NCI-H748 (cell line): ENCODE data around the gene GPR27.

Source experiments
- DNase-seq: peaks from one replicate; lab custom pipeline; 2025; ENCODE audit not compliant: unreplicated experiment; lab: John Stamatoyannopoulos, UW

The GPR27 gene

DNA sequence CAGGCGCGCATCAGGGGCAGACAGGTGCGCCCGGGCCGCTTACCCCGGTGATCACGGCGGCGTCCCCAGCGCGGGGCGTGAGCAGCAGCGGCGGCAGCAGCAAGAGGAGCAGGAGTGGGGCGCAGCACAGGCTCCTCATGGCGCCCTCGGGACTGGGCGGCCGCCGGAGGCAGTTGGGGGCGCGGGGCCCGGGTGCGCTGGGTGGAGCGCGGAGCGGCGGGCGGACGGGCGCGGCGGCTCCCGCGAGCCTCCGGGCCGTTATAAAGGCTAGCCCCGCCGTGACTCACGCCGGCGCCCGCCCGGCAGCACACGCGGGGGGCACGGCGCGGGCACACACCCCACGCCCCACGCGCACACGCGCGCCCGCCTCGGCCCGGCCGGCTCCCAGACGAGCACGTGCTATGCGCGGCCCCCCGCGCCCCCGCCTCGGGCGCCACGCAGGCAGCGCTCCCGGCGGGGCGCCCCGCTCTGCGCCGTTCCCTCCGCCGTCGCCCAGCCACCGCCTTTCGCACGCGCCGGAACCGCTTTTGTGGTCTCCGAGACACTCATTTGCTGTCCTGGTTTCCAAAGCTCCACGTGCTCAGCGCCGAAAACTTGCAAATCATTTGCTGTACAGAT is 31.4 kb downstream of the GPR27 start, which contains the start of gene PROK2:
Gene PROK2 (minus strand): TSS at position 235 of the 618 bp plus-strand sequence. CDS start 96 bp downstream, at position 139.
- peak; percentile 45 for DNase-seq

DNA sequence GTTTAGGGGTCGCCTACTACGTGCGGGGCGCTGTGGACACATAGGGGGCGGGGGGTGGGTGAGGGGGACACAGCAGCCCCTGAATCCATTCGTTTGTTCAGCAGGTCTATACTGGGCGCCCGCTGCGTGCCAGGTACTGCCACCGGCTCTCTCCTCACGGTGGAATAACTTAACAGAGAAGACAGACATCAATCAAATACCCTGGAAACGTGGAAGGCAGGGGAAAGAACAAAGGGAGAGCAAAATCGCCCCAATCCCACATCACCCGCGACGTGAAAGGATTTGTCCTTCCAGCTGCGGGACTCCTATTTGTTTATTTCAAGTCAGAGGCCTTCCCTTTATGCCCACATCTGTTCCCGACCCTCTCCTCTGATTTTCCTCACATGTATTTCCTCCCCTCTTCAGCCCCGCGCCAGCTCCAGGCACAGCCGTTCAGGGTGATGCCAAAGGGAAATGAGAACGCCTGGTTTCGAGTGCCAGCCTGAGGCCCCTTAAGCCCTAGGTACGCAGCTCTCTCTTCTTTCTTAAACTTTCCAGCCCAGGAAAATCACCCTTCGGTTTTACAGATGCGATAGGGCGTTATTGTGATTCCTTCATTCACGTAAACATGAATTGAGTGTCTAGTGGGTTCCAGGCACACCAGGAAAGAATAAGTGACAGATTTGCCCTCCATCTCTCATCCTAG is 32.0 kb downstream of the GPR27 start:
- peak; percentile 24 for DNase-seq

GRCh38 chr3:71786217-71786549 is 32.5 kb downstream of the GPR27 start:
- DNase-seq: no peak

- no peak for DNase-seq
Measured at GRCh38 chr3:71786551-71786950, 32.9 kb downstream of the GPR27 start.

DNA sequence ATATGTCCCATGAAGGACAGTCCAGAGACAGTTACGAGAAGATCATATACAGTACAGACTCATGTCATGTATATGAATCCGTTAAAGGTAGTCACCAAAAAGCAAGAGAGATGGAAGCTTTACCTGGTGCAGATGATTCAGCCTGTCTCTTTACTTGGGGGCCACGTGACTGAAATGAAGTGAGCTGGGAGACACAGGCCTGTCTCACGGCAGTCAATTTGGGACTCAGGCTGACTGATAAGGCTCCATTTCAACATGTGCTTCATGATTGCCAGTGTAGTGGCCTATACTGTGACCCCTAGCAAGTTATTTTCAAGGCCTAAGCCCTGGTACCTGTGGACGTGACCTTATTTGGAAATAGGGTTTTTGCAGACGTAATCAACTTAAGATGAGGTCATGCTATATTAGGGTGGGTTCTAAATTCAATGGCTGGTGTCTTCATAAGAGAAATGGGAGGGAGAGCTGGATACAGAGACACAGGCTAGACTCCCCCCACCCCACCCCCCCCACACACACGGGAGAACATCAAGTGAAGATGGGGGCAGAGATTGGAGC is 34.3 kb downstream of the GPR27 start:
- no peak for DNase-seq

GRCh38 chr3:71789922-71790321 is 36.3 kb downstream of the GPR27 start:
- DNase-seq: no peak

- DNase-seq: no peak
Measured at GRCh38 chr3:71791634-71792033, 38.0 kb downstream of the GPR27 start.

GRCh38 chr3:71796290-71796689 is 42.6 kb downstream of the GPR27 start:
- no peak for DNase-seq

DNA sequence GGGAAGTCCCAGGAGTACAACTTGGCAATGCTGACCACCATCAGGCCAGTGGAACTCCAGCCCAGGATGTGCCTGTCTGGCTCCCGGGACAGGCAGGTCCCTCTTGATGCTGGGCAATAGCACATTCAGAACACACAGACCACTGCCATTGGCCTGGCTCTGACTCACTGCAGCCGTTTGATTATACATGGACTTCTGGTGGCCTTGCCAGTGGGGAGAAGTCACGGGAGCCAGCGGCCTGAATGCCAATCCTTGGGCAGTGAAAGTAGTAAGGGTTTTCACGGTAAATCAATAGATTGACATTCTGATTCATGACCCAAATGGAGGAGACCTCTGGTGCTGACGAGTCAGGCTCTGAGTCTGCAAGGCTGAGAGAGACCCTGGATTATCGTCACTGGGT is 43.8 kb downstream of the GPR27 start:
- no peak for DNase-seq

GRCh38 chr3:71800023-71800422 is 46.4 kb downstream of the GPR27 start:
- no peak for DNase-seq

GRCh38 chr3:71801986-71802385 is 48.3 kb downstream of the GPR27 start:
- no peak for DNase-seq

DNA sequence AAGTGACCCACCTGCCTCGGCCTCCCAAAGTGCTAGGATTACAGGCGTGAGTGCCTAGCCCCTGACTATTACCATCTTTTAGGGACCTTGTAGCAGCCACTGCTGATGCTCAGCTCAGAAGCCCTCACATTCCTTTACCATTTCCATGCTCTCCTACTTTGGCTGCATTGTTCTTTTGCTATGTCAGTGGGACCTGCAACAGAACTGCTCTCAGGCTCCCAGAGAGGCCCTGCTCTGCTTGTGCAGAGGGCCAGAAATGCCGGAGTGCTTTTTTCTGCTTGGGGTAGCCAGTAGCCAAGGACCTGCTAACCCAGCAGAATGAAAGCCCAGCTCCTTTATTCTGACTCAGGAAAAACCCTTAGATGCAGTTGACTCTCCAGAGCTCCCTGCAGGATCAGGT is 49.6 kb downstream of the GPR27 start:
- no peak for DNase-seq

DNA sequence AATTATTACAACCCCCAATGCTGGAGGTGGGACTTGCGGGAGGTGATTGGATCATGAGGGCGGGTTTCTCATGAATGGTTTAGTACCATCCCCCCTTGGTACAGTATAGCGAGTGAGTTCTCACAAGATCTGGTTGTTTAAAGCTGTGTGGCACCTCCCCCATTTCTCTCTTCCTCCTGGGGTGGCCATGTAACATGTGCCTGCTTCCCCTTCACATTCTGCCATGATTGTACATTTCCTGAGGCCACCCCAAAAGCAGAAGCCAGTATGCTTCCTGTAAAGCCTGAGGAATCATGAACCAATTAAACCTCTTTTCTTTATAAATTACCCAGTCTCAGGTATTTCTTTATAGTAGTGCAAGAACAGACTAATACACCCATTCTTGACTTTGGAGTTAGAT is 51.5 kb downstream of the GPR27 start:
- DNase-seq: no peak

DNA sequence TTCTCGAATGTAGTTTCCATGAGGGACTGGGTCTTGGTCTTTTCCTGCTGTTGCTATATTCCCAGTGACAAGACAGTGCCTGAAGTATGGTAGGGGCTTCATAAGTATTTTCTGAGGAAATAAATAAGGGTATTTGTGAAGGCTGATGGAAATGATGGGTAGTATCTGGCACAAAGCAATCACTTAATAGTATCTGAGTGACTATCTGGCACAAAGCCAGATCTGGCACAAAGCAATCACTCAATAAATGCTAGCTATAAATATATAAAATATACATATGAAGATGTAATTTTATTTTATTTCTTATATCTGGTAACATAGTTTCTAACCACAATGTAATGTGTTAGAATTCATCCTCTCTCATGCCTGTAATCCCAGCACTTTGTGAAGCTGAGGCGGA is 52.0 kb downstream of the GPR27 start:
- DNase-seq: no peak
